HFF-Myc (cell line): ENCODE results near the gene ZMYND8.
"Not testable (repeated sequence)": the region's sequence is repeated elsewhere in the genome, so short reads cannot be mapped to it uniquely, and the experiment has no call there.

Experiments used
- DNase-seq: peaks from one replicate; pipeline ENCODE4 v3.0.0-alpha.2; 2011; ENCODE audit warnings: low read depth; ENCODE audit errors: extremely low read depth
- H3K4me3 ChIP-seq: replicated peaks from 2 replicates; pipeline ENCODE4 v1.5.1; 2011; ENCODE audit warnings: low read depth, mild to moderate bottlenecking, control low read depth, low read length
- TF ChIP-seq, protein P1 (sequence below): IDR thresholded peaks from 2 replicates; pipeline ENCODE4 v1.5.1; 2012; ENCODE audit warnings: mild to moderate bottlenecking, low read depth, low read length, control low read depth; ENCODE audit errors: missing control alignments

The ZMYND8 gene

GRCh38 chr20:47295129-47295813, 61.2 kb downstream of the ZMYND8 start:
- H3K4me3 ChIP-seq: no peak overlapping the region
- TF ChIP-seq, protein P1, sequence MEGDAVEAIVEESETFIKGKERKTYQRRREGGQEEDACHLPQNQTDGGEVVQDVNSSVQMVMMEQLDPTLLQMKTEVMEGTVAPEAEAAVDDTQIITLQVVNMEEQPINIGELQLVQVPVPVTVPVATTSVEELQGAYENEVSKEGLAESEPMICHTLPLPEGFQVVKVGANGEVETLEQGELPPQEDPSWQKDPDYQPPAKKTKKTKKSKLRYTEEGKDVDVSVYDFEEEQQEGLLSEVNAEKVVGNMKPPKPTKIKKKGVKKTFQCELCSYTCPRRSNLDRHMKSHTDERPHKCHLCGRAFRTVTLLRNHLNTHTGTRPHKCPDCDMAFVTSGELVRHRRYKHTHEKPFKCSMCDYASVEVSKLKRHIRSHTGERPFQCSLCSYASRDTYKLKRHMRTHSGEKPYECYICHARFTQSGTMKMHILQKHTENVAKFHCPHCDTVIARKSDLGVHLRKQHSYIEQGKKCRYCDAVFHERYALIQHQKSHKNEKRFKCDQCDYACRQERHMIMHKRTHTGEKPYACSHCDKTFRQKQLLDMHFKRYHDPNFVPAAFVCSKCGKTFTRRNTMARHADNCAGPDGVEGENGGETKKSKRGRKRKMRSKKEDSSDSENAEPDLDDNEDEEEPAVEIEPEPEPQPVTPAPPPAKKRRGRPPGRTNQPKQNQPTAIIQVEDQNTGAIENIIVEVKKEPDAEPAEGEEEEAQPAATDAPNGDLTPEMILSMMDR: no peak
- DNase-seq: no peak

DNA sequence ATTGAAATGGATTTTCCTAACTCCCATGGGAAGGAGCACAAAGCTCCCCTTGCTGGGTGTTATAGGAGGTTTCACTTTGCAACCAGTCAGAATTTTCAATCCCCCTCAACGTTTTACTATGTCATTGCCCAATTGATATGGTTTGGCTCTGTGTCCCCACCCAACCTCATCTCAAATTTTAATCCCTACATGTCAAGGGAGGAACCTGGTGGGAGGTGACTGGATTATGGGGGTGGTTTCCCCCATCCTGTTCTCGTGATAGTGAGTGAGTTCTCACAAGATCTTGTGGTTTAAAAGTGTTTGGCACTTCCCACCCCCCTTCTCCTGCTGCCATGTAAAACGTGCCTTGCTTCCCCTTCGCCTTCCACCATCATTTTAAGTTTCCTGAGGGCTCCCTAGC, 62.9 kb downstream of the ZMYND8 start:
- no peak for DNase-seq
- H3K4me3 ChIP-seq: no peak overlapping the region
- TF ChIP-seq, protein P1: no peak

DNA sequence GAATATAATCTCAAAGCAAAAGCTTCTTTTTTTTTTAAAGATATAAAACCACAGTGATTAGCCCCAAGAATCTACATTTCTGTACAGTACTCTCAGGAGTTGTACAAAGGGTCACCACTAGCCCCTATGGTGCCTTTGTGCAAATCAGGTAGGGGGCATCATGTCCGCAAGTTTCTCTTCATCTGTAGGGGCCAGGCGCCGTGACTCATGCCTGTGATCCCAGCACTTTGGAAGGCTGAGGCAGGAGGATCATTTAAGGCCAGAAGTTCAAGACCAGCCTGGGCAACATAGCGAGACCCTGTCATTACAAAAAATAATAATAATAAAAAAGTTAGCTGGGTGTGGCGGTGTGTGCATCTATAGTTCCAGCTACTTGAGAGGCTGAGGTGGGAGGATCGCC, 63.9 kb downstream of the ZMYND8 start:
- TF ChIP-seq, protein P1: no peak
- no peak overlapping the region for H3K4me3 ChIP-seq
- DNase-seq: no peak

- H3K4me3 ChIP-seq: no peak overlapping the region
- TF ChIP-seq, protein P1: no peak
- DNase-seq: no peak
Measured at GRCh38 chr20:47290666-47291430, 65.7 kb downstream of the ZMYND8 start.

GRCh38 chr20:47290008-47290407, 66.5 kb downstream of the ZMYND8 start:
- DNase-seq: no peak
- H3K4me3 ChIP-seq: no peak overlapping the region
- TF ChIP-seq, protein P1: no peak

- no peak for DNase-seq
- no peak overlapping the region for H3K4me3 ChIP-seq
- TF ChIP-seq, protein P1: no peak
Measured at GRCh38 chr20:47289096-47289495, 67.4 kb downstream of the ZMYND8 start.

DNA sequence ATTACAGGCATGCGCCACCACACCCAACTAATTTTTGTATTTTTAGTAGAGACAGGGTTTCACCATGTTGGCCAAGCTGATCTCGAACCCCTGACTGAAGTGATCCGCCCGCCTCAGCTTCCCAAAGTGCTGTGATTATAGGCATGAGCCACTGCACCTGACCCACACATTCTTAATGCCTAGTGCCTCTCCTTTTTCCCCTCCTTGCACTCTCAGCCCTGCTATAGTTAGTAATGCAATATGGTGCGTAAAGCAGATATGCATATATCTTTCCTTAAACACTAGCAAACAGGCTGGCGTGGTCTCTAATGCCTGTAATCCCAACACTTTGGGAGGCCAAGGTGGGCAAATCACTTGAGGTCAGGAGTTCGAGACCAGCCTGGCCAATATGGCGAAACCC, 68.0 kb downstream of the ZMYND8 start:
- not testable (repeated sequence) for DNase-seq

More for the DNA sequence above, 68.0 kb downstream of the ZMYND8 start:
- not testable (repeated sequence) for H3K4me3 ChIP-seq
